Prostate gland (tissue), 2 donors: ENCODE results near the gene PDZRN3.

ENCODE experiments used
- POLR2A ChIP-seq: fragments of 450-650 bp; IDR thresholded peaks from one replicate; pipeline ENCODE4 v1.6.1; 2016; ENCODE audit warnings: antibody characterized with exemption, mild to moderate bottlenecking
- POLR2AphosphoS5 ChIP-seq: sonication (generic); formaldehyde crosslinking; IDR thresholded peaks from one replicate; pipeline ENCODE4 v1.6.1; 2017; ENCODE audit warnings: antibody characterized with exemption
- TF ChIP-seq, protein P1 (sequence below), 4 experiments: fragments of 200-600 bp in 2 of 4; fragments of 450-650 bp in 2 of 4; sonication (generic) in 2 of 4; IDR thresholded peaks; 1 replicate in 3 of 4; 2 replicates in 1 of 4; pipeline ENCODE4 v1.5.1; 2016 to 2019; ENCODE audit warnings: antibody characterized with exemption in 4 of 4, mild to moderate bottlenecking in 2 of 4, moderate library complexity in 2 of 4

DNA sequence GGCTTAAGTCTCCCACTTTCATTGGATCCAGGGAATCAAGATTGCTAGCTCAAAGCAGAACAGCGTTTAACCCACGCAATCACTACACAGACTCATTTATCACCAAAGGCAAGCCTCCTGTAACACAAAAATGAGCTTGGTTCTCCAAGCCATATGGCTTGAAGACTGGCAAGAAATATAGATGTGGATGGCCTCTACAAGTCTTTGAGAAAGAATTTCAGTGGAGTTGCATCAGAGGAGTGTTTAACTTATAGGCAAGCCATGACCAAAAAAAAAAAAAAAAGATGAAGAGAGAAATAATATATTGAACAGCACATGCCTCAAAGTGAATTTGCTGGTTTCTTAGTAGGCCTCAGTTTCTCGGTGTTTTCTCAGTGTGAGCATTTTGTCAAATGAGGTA, 27.3 kb downstream of the PDZRN3 start:
- TF ChIP-seq, protein P1, sequence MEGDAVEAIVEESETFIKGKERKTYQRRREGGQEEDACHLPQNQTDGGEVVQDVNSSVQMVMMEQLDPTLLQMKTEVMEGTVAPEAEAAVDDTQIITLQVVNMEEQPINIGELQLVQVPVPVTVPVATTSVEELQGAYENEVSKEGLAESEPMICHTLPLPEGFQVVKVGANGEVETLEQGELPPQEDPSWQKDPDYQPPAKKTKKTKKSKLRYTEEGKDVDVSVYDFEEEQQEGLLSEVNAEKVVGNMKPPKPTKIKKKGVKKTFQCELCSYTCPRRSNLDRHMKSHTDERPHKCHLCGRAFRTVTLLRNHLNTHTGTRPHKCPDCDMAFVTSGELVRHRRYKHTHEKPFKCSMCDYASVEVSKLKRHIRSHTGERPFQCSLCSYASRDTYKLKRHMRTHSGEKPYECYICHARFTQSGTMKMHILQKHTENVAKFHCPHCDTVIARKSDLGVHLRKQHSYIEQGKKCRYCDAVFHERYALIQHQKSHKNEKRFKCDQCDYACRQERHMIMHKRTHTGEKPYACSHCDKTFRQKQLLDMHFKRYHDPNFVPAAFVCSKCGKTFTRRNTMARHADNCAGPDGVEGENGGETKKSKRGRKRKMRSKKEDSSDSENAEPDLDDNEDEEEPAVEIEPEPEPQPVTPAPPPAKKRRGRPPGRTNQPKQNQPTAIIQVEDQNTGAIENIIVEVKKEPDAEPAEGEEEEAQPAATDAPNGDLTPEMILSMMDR (IDR thresholded peaks at IDR 0.05), result no peak
- TF ChIP-seq POLR2A, result no peak
- TF ChIP-seq POLR2AphosphoS5, result no peak
